Mesenchymal stem cell (in vitro differentiated cells and primary cell): ENCODE results near the gene CD44.

ENCODE experiments used
- DNase-seq: peaks from one replicate; pipeline ENCODE4 v3.0.0-alpha.2; 2013
- H2AFZ ChIP-seq: one replicate; pipeline ENCODE4 v1.6.1; 2013; ENCODE audit warnings: low read depth, mild to moderate bottlenecking, control low read depth, inconsistent platforms, low read length, moderate library complexity
- H2AK5ac ChIP-seq: 2 replicates; pipeline ENCODE4 v1.6.1; 2013; ENCODE audit warnings: low read length, moderate library complexity, mild to moderate bottlenecking, inconsistent platforms; ENCODE audit not compliant: severe bottlenecking
- H2BK120ac ChIP-seq: one replicate; pipeline ENCODE4 v1.6.1; 2013; ENCODE audit warnings: low read depth, mild to moderate bottlenecking, inconsistent platforms, low read length, moderate library complexity
- H2BK12ac ChIP-seq, 2 experiments: one replicate each; pipeline ENCODE4 v1.6.1; 2013; ENCODE audit warnings: inconsistent platforms in 2 of 2, low read length in 2 of 2, mild to moderate bottlenecking in 2 of 2, moderate library complexity in 2 of 2, control low read depth in 1 of 2
- H2BK15ac ChIP-seq: one replicate; pipeline ENCODE4 v1.6.1; 2013; ENCODE audit warnings: mild to moderate bottlenecking, low read depth, inconsistent platforms; ENCODE audit not compliant: poor library complexity, severe bottlenecking
- H2BK5ac ChIP-seq: 2 replicates; pipeline ENCODE4 v1.6.1; 2013; ENCODE audit warnings: low read depth, mild to moderate bottlenecking, low read length, control low read depth, inconsistent platforms; ENCODE audit not compliant: poor library complexity, severe bottlenecking
- H3K14ac ChIP-seq, 2 experiments: one replicate each; pipeline ENCODE4 v1.6.1; 2013; ENCODE audit warnings: inconsistent platforms in 2 of 2, low read length in 2 of 2, control low read depth in 1 of 2, mild to moderate bottlenecking in 1 of 2, moderate library complexity in 1 of 2
- H3K18ac ChIP-seq, 2 experiments: one replicate each; pipeline ENCODE4 v1.6.1; 2013; ENCODE audit warnings: inconsistent platforms in 2 of 2, low read length in 2 of 2, control low read depth in 1 of 2, low read depth in 1 of 2, mild to moderate bottlenecking in 1 of 2
- H3K23ac ChIP-seq, 2 experiments: one replicate each; pipeline ENCODE4 v1.6.1; 2013; ENCODE audit warnings: inconsistent platforms in 2 of 2, low read length in 2 of 2, mild to moderate bottlenecking in 2 of 2, moderate library complexity in 2 of 2, control low read depth in 1 of 2
- H3K27ac ChIP-seq: 2 replicates; pipeline ENCODE4 v1.5.1; 2013; ENCODE audit warnings: mild to moderate bottlenecking, moderate library complexity, low read length, control low read depth, inconsistent platforms; ENCODE audit not compliant: poor library complexity, severe bottlenecking
- H3K27me3 ChIP-seq, 2 experiments: 2 replicates each; pipeline versions ENCODE4 v1.6.1 to v1.7.0; 2013; ENCODE audit warnings: low read length in 2 of 2, mild to moderate bottlenecking in 2 of 2, moderate library complexity in 2 of 2, control low read depth in 1 of 2, inconsistent platforms in 1 of 2; ENCODE audit not compliant: control insufficient read depth in 1 of 2, insufficient read depth in 1 of 2
- H3K36me3 ChIP-seq, 2 experiments: 2 replicates each; pipeline versions ENCODE4 v1.6.1 to v1.7.0; 2013; ENCODE audit warnings: low read length in 2 of 2, control low read depth in 1 of 2, inconsistent platforms in 1 of 2, low read depth in 1 of 2, mild to moderate bottlenecking in 1 of 2; ENCODE audit not compliant: insufficient read depth in 2 of 2, control insufficient read depth in 1 of 2
- H3K4ac ChIP-seq, 2 experiments: one replicate each; pipeline ENCODE4 v1.6.1; 2013; ENCODE audit warnings: inconsistent platforms in 2 of 2, low read length in 2 of 2, mild to moderate bottlenecking in 2 of 2, moderate library complexity in 2 of 2, control low read depth in 1 of 2, low read depth in 1 of 2
- H3K4me1 ChIP-seq: 2 replicates; pipeline ENCODE4 v1.6.1; 2013; ENCODE audit warnings: low read depth, low read length, control low read depth; ENCODE audit not compliant: control insufficient read depth, insufficient read depth
- H3K4me2 ChIP-seq: 2 replicates; pipeline ENCODE4 v1.6.1; 2013; ENCODE audit warnings: low read length, mild to moderate bottlenecking, inconsistent platforms; ENCODE audit not compliant: poor library complexity, severe bottlenecking
- H3K4me3 ChIP-seq, 2 experiments: 2 replicates each; pipeline versions ENCODE4 v1.5.1 to v1.7.0; 2013; ENCODE audit warnings: low read length in 2 of 2, mild to moderate bottlenecking in 2 of 2, control low read depth in 1 of 2, low read depth in 1 of 2; ENCODE audit not compliant: insufficient read depth in 1 of 2
- H3K79me1 ChIP-seq: replicated peaks from 2 replicates; pipeline ENCODE4 v1.6.1; 2013; ENCODE audit warnings: mild to moderate bottlenecking, control low read depth, low read length, inconsistent platforms; ENCODE audit not compliant: poor library complexity, severe bottlenecking
- H3K9ac ChIP-seq: 2 replicates; pipeline ENCODE4 v1.7.0; 2013; ENCODE audit warnings: mild to moderate bottlenecking, low read length, moderate library complexity
- H3K9me3 ChIP-seq: 2 replicates; pipeline ENCODE4 v1.7.0; 2013; ENCODE audit warnings: mild to moderate bottlenecking, low read length; ENCODE audit not compliant: control insufficient read depth
- H4K8ac ChIP-seq: one replicate; pipeline ENCODE4 v1.6.1; 2013; ENCODE audit warnings: inconsistent platforms, mild to moderate bottlenecking, low read length, moderate library complexity
- H4K91ac ChIP-seq: one replicate; pipeline ENCODE4 v1.6.1; 2013; ENCODE audit warnings: mild to moderate bottlenecking, low read length, inconsistent platforms
- WGBS: methylation state at CpG from one replicate; pipeline ENCODE4 v1.1.7; 2013; ENCODE audit warnings: mixed read lengths; 5-methylcytosine and 5-hydroxymethylcytosine counted together

The CD44 gene

DNA sequence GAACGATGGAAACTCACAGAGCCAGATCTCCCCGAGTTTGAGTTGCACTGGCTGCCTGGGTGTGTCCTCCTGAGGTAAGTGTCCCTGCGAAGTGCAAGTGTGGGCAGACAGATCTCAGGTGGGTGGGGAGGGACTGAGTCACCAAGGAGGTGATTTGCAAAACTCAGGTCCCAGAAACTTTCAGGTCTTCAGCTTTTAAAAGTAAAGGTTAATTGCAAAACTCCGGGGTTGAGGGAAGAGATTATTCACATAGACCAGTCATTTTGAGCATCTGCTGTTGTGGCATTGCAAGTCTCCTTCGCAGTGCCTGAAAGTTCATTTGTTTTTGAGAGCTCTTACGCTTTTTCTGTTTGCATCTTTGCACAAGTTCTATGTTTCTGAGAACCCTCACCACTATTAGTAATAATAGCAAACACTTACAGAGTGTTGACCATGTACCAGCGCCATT is 7.1 kb downstream of the CD44 start:
- Histone ChIP-seq H2BK12ac (no peak overlapping the region), H2BK120ac (no peak overlapping the region), H3K4me1 (peaks cover 25% of the 10 kb centered on the region), H3K4me2 (no peak overlapping the region), H4K91ac (no peak overlapping the region), H3K36me3 (peaks cover 3 to 96% of the 10 kb centered on the region in 2 experiments), H3K9me3 (peaks cover 5% of the 10 kb centered on the region), H3K14ac (no peak overlapping the region), H3K4me3 (peak overlapping the region in 1 of 2 experiments; percentile 89), H3K4ac (no peak overlapping the region), H2BK15ac (no peak overlapping the region), H2AFZ (no peak overlapping the region), H3K23ac (no peak overlapping the region), H3K18ac (no peak overlapping the region), H3K27me3 (no peaks in the 10 kb centered on the region), H2AK5ac (peak overlapping the region; percentile 5), H2BK5ac (no peak overlapping the region), H4K8ac (no peak overlapping the region), H3K79me1 (no peaks in the 10 kb centered on the region), H3K27ac (no peak overlapping the region), H3K9ac (peak overlapping the region; percentile 37)
- WGBS = 86% methylated on average over 6 of the region's 7 CpGs
- DNase-seq = peak; percentile 5

DNA sequence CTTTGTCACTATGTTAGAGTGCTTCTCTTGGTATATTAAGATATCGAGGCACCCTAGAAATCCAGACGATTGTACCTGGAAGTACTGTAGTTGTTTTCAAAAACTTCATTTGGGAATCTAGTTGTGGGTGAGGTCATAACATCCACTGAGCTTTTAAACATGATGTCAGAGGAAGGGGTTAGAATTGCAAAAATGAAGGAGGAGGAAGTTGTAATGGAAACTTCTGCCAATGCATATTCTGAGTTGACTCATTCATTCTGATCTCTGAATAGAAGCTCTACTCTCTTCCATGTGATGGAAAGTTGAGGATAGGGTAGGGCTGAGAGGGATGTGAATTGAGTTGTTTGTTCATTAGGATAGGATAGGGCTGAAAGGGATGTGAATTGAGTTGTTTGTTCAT is 7.7 kb downstream of the CD44 start:
- 96% methylated on average over 2 of the region's 2 CpGs for WGBS
- Histone ChIP-seq H3K18ac (no peak overlapping the region), H3K79me1 (no peaks in the 10 kb centered on the region), H3K4me2 (no peak overlapping the region), H3K4me1 (peaks cover 22% of the 10 kb centered on the region), H3K4ac (no peak overlapping the region), H3K27me3 (no peaks in the 10 kb centered on the region), H2AK5ac (peak overlapping the region; percentile 32), H2BK15ac (peak overlapping the region; percentile 68), H3K4me3 (peak overlapping the region in 1 of 2 experiments; percentile 89), H2BK120ac (no peak overlapping the region), H2BK12ac (no peak overlapping the region), H4K8ac (no peak overlapping the region), H3K9me3 (peaks cover 5% of the 10 kb centered on the region), H3K27ac (no peak overlapping the region), H2BK5ac (no peak overlapping the region), H3K14ac (no peak overlapping the region), H4K91ac (no peak overlapping the region), H2AFZ (no peak overlapping the region), H3K23ac (no peak overlapping the region), H3K9ac (peak overlapping the region; percentile 37), H3K36me3 (peaks cover 3 to 96% of the 10 kb centered on the region in 2 experiments)
- DNase-seq = peak; percentile 53

DNA sequence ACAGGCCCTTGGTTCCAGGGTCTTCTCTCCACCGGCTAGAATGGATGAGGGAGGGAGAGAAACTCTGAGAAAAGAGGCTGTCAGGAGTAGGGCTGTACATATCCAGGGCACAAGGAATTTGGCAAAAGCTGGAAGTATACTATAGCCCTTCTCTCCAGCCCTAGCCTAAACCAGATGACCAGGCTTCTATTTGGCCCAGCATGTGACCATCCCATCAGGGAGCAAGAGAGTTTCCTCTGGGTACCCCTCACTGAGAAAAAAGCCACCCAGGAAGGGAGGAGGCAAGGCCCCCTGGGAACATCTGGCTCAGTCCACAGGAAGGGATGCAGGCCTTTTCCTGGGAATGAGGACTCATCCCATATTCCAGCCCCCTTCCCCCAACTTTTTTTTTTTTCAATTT is 8.3 kb downstream of the CD44 start:
- Histone ChIP-seq H2BK120ac (no peak overlapping the region), H3K4me3 (peak overlapping the region in 1 of 2 experiments; percentile 89), H3K4me2 (no peak overlapping the region), H4K8ac (no peak overlapping the region), H2BK12ac (peak overlapping the region in 1 of 2 experiments; percentile 11), H2BK15ac (no peak overlapping the region), H3K9ac (peak overlapping the region; percentile 37), H3K36me3 (peaks cover 3 to 97% of the 10 kb centered on the region in 2 experiments), H3K23ac (no peak overlapping the region), H3K18ac (peak overlapping the region in 1 of 2 experiments; percentile 43), H3K14ac (no peak overlapping the region), H2BK5ac (no peak overlapping the region), H3K79me1 (no peaks in the 10 kb centered on the region), H4K91ac (no peak overlapping the region), H3K27ac (peak overlapping the region; percentile 1), H3K4me1 (peaks cover 23% of the 10 kb centered on the region), H3K27me3 (no peaks in the 10 kb centered on the region), H2AFZ (no peak overlapping the region), H2AK5ac (peak overlapping the region; percentile 73), H3K4ac (no peak overlapping the region), H3K9me3 (peaks cover 5% of the 10 kb centered on the region)
- 100% methylated on average over 1 of the region's 1 CpG for WGBS
- DNase-seq = peak; percentile 14

DNA sequence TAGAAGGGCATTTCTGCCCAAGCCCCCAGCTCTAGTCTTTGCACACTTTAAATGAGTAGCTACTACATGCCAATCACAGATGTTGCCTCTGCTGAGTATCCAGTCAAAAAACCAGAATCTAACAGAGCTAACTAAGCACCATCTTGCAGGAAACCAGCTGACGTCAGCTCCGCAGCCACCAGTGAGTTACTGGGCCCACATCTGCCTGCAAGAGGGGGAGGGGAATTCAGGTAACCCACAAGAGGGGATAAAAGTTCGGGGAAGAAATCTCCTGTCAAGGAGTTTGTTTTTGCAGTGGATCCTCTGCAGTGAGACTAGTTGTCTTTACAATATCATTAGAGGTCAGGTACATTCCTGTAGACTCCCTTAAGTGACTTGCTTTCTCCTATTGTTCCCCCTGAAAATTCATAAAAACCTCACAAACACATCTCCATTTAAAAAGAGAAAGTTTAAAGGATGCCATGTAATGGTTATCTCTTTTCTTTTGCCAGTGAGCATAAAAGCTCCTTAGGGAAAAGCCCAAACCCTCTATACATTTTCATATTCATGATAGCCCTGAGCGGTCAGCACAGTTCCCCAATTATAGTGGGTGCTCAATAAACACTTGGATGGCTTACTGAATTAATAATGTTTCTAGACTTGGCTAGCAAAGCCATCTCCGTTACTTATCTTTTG is 9.3 kb downstream of the CD44 start:
- Histone ChIP-seq H3K36me3 (peaks cover 6 to 97% of the 10 kb centered on the region in 2 experiments), H3K27ac (no peak overlapping the region), H3K4me2 (no peak overlapping the region), H3K4me1 (peaks cover 20% of the 10 kb centered on the region), H2BK15ac (no peak overlapping the region), H3K4me3 (no peak overlapping the region), H3K79me1 (no peaks in the 10 kb centered on the region), H3K9me3 (peaks cover 5% of the 10 kb centered on the region), H2BK120ac (no peak overlapping the region), H4K91ac (no peak overlapping the region), H3K23ac (no peak overlapping the region), H3K9ac (peak overlapping the region; percentile 1), H2BK12ac (no peak overlapping the region), H2AFZ (no peak overlapping the region), H2BK5ac (no peak overlapping the region), H3K14ac (no peak overlapping the region), H2AK5ac (peak overlapping the region; percentile 10), H3K4ac (peak overlapping the region in 1 of 2 experiments; percentile 30), H4K8ac (no peak overlapping the region), H3K27me3 (no peaks in the 10 kb centered on the region), H3K18ac (peak overlapping the region in 1 of 2 experiments; percentile 57)
- 100% methylated on average over 2 of the region's 5 CpGs for WGBS
- DNase-seq = no peak
